Vagina (tissue), 2 donors: Measurements from ENCODE around the gene KCNN1.

Experiments used
- POLR2A ChIP-seq, 2 donors: fragments of 450-650 bp; IDR thresholded peaks; one replicate each; pipeline ENCODE4 v1.6.1; 2017; ENCODE audit warnings: antibody characterized with exemption in 2 of 2, mild to moderate bottlenecking in 2 of 2, moderate library complexity in 2 of 2
- POLR2AphosphoS5 ChIP-seq, 2 donors: sonication (generic); formaldehyde crosslinking; IDR thresholded peaks; one replicate each; pipeline ENCODE4 v1.9.0; 2017; ENCODE audit warnings: antibody characterized with exemption in 2 of 2, mild to moderate bottlenecking in 2 of 2, low read depth in 1 of 2; ENCODE audit not compliant: insufficient read depth in 1 of 2
- TF ChIP-seq, protein P1 (sequence below), 3 experiments: fragments of 450-650 bp in 2 of 3; fragments of 200-600 bp in 1 of 3; sonication (generic) in 1 of 3; IDR thresholded peaks; one replicate each; pipeline ENCODE4 v1.5.1; 2017 to 2019; ENCODE audit warnings: antibody characterized with exemption in 3 of 3, mild to moderate bottlenecking in 2 of 3, moderate library complexity in 2 of 3

DNA sequence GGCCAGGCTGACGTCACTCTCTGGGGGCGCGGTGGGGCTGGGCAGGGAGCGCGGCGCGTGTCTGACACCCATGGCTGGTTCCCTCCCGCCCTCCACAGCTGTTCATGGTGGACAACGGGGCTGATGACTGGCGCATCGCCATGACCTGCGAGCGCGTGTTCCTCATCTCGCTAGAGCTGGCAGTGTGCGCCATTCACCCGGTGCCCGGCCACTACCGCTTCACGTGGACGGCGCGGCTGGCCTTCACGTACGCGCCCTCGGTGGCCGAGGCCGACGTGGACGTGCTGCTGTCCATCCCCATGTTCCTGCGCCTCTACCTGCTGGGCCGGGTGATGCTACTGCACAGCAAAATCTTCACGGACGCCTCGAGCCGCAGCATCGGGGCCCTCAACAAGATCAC is 14.7 kb downstream of the KCNN1 start:
- TF ChIP-seq POLR2A (IDR thresholded peaks at IDR 0.05): no peak
- TF ChIP-seq, protein P1, sequence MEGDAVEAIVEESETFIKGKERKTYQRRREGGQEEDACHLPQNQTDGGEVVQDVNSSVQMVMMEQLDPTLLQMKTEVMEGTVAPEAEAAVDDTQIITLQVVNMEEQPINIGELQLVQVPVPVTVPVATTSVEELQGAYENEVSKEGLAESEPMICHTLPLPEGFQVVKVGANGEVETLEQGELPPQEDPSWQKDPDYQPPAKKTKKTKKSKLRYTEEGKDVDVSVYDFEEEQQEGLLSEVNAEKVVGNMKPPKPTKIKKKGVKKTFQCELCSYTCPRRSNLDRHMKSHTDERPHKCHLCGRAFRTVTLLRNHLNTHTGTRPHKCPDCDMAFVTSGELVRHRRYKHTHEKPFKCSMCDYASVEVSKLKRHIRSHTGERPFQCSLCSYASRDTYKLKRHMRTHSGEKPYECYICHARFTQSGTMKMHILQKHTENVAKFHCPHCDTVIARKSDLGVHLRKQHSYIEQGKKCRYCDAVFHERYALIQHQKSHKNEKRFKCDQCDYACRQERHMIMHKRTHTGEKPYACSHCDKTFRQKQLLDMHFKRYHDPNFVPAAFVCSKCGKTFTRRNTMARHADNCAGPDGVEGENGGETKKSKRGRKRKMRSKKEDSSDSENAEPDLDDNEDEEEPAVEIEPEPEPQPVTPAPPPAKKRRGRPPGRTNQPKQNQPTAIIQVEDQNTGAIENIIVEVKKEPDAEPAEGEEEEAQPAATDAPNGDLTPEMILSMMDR (IDR thresholded peaks at IDR 0.05): no peak
- no peak for TF ChIP-seq POLR2AphosphoS5 (IDR thresholded peaks at IDR 0.05; ENCODE audit: insufficient read depth in 1 of 2, low read depth in 1 of 2)
